Neural progenitor cell (in vitro differentiated cells): Measurements from ENCODE around the gene CTDP1. TPM values are rescaled to one million over a fixed set of nuclear protein-coding genes. Genes with fewer than 3 reads are reported as not detected.
A peak's percentile ranks its signal among the peaks of the same experiment; 100 is the strongest.

Source experiments
- DNase-seq: peaks from one replicate; pipeline ENCODE4 v3.0.0-alpha.2; 2016; ENCODE audit warnings: low spot score
- H2AFZ ChIP-seq: fragments of 200-600 bp; sonication (generic); replicated peaks from 2 replicates; pipeline ENCODE4 v1.6.1; 2016; ENCODE audit warnings: antibody characterized with exemption
- H3F3A ChIP-seq: fragments of 200-600 bp; sonication (generic); 2 replicates; pipeline ENCODE4 v1.6.1; 2016; ENCODE audit warnings: antibody characterized with exemption, low read depth
- H3K27ac ChIP-seq: fragments of 200-600 bp; sonication (generic); 2 replicates; pipeline ENCODE4 v1.5.1; 2016; ENCODE audit warnings: mild to moderate bottlenecking
- H3K27me3 ChIP-seq: fragments of 200-600 bp; sonication (generic); 2 replicates; pipeline ENCODE4 v1.6.1; 2016; ENCODE audit warnings: mild to moderate bottlenecking, moderate library complexity
- H3K36me3 ChIP-seq: fragments of 200-600 bp; sonication (generic); 2 replicates; pipeline ENCODE4 v1.5.1; 2016
- H3K4me1 ChIP-seq: fragments of 200-600 bp; sonication (generic); 2 replicates; pipeline ENCODE4 v1.6.1; 2016; ENCODE audit warnings: mixed run types
- H3K4me2 ChIP-seq: fragments of 200-600 bp; sonication (generic); 2 replicates; pipeline ENCODE4 v1.6.1; 2016
- H3K4me3 ChIP-seq: fragments of 200-600 bp; sonication (generic); 2 replicates; pipeline ENCODE4 v1.5.1; 2016
- H3K79me2 ChIP-seq: fragments of 200-600 bp; sonication (generic); 2 replicates; pipeline ENCODE4 v1.6.1; 2016; ENCODE audit warnings: low read depth
- H3K9ac ChIP-seq: fragments of 200-600 bp; sonication (generic); 2 replicates; pipeline ENCODE4 v1.6.1; 2016
- H3K9me3 ChIP-seq: fragments of 200-600 bp; sonication (generic); 2 replicates; pipeline ENCODE4 v1.5.1; 2016; ENCODE audit warnings: low read depth
- H4K20me1 ChIP-seq: fragments of 200-600 bp; sonication (generic); 2 replicates; pipeline ENCODE4 v1.6.1; 2016; ENCODE audit warnings: low read depth
- H3K27ac Mint-ChIP-seq: 3 replicates; pipeline ENCODE4 v1.8.0; 2021; ENCODE audit warnings: mixed read lengths
- H3K27me3 Mint-ChIP-seq: 2 replicates; pipeline ENCODE4 v1.8.0; 2022; ENCODE audit warnings: low read depth, mild to moderate bottlenecking, inconsistent platforms, moderate library complexity, mixed read lengths; ENCODE audit not compliant: insufficient read depth
- H3K36me3 Mint-ChIP-seq: 3 replicates; pipeline ENCODE4 v1.8.0; 2021; ENCODE audit warnings: mixed read lengths
- H3K4me1 Mint-ChIP-seq: 3 replicates; pipeline ENCODE4 v1.8.0; 2021; ENCODE audit warnings: mixed read lengths
- H3K4me3 Mint-ChIP-seq: 3 replicates; pipeline ENCODE4 v1.8.0; 2021; ENCODE audit warnings: mild to moderate bottlenecking, moderate library complexity, mixed read lengths
- H3K9me3 Mint-ChIP-seq: 3 replicates; pipeline ENCODE4 v1.8.0; 2020; ENCODE audit warnings: mixed read lengths
- CTCF ChIP-seq: fragments of 200-600 bp; sonication (generic); IDR thresholded peaks from 2 replicates; pipeline ENCODE4 v1.5.1; 2017; ENCODE audit warnings: antibody characterized with exemption, mild to moderate bottlenecking
- EZH2 ChIP-seq: fragments of 200-600 bp; sonication (generic); IDR thresholded peaks from 2 replicates; pipeline ENCODE4 v1.6.1; 2017; ENCODE audit warnings: antibody characterized with exemption, mild to moderate bottlenecking, moderate library complexity
- EZH2phosphoT487 ChIP-seq: fragments of 200-600 bp; sonication (generic); IDR thresholded peaks from 2 replicates; pipeline ENCODE4 v1.6.1; 2017; ENCODE audit warnings: antibody characterized with exemption
- total RNA-seq: library from RNA; depleted of rRNA; stranded (reverse); fragments of >200 nt; gene quantifications from 2 replicates; pipeline ENCODE4 v1.2.3, GENCODE V29; 2015; ENCODE audit warnings: low replicate concordance

CTDP1 gene
- total RNA-seq, 1 donor from 2014 or later: 11.8 TPM

GRCh38 chr18:79789091-79789891 lies 109.7 kb downstream of the CTDP1 start:
- Mint-ChIP-seq H3K4me3 (peak overlapping the region; percentile 55), H3K27ac (no peak overlapping the region), H3K36me3 (peaks cover 3% of the 10 kb centered on the region), H3K9me3 (peaks cover 6% of the 10 kb centered on the region), H3K27me3 (peaks cover 44% of the 10 kb centered on the region), H3K4me1 (peaks cover 5% of the 10 kb centered on the region)
- peaks cover 96% of the 10 kb centered on the region for H3K27me3 ChIP-seq
- H3K9me3 ChIP-seq: no peaks in the 10 kb centered on the region
- no peak overlapping the region for H2AFZ ChIP-seq
- H3K4me3 ChIP-seq: no peak overlapping the region
- H3K4me2 ChIP-seq: no peak overlapping the region
- H3K4me1 ChIP-seq: peaks cover 4% of the 10 kb centered on the region
- peaks cover 7% of the 10 kb centered on the region for H3F3A ChIP-seq
- TF ChIP-seq EZH2 (no peak), EZH2phosphoT487 (no peak), CTCF (no peak)
- no peaks in the 10 kb centered on the region for H3K36me3 ChIP-seq
- H3K79me2 ChIP-seq: no peaks in the 10 kb centered on the region
- H4K20me1 ChIP-seq: no peaks in the 10 kb centered on the region
- H3K27ac ChIP-seq: no peak overlapping the region
- H3K9ac ChIP-seq: no peak overlapping the region
- DNase-seq: no peak

GRCh38 chr18:79789901-79790890 lies 110.6 kb downstream of the CTDP1 start:
- Mint-ChIP-seq H3K36me3 (peaks cover 3% of the 10 kb centered on the region), H3K27ac (no peak overlapping the region), H3K4me3 (no peak overlapping the region), H3K27me3 (peaks cover 37% of the 10 kb centered on the region), H3K9me3 (peaks cover 4% of the 10 kb centered on the region), H3K4me1 (peaks cover 5% of the 10 kb centered on the region)
- Histone ChIP-seq H3K79me2 (no peaks in the 10 kb centered on the region), H3K27ac (no peak overlapping the region), H3K4me1 (peaks cover 4% of the 10 kb centered on the region), H3K36me3 (no peaks in the 10 kb centered on the region), H3K4me2 (no peak overlapping the region), H3F3A (peaks cover 7% of the 10 kb centered on the region), H3K9me3 (no peaks in the 10 kb centered on the region), H4K20me1 (no peaks in the 10 kb centered on the region), H3K9ac (no peak overlapping the region), H3K27me3 (peaks cover 87% of the 10 kb centered on the region), H2AFZ (no peak overlapping the region), H3K4me3 (no peak overlapping the region)
- TF ChIP-seq EZH2 (no peak), CTCF (no peak), EZH2phosphoT487 (no peak)
- DNase-seq: no peak

- H4K20me1 ChIP-seq: no peaks in the 10 kb centered on the region
- peaks cover 86% of the 10 kb centered on the region for H3K27me3 ChIP-seq
- H3K9me3 ChIP-seq: no peaks in the 10 kb centered on the region
- peaks cover 7% of the 10 kb centered on the region for H3F3A ChIP-seq
- Mint-ChIP-seq H3K36me3 (peaks cover 3% of the 10 kb centered on the region), H3K27me3 (peaks cover 35% of the 10 kb centered on the region), H3K9me3 (peaks cover 4% of the 10 kb centered on the region), H3K4me3 (no peak overlapping the region), H3K4me1 (peaks cover 5% of the 10 kb centered on the region), H3K27ac (no peak overlapping the region)
- H3K79me2 ChIP-seq: no peaks in the 10 kb centered on the region
- H3K27ac ChIP-seq: no peak overlapping the region
- peaks cover 4% of the 10 kb centered on the region for H3K4me1 ChIP-seq
- H3K9ac ChIP-seq: no peak overlapping the region
- H3K4me2 ChIP-seq: no peak overlapping the region
- DNase-seq: no peak
- H3K4me3 ChIP-seq: no peak overlapping the region
- no peaks in the 10 kb centered on the region for H3K36me3 ChIP-seq
- no peak for TF ChIP-seq CTCF
- TF ChIP-seq EZH2: no peak
- TF ChIP-seq EZH2phosphoT487: no peak
- no peak overlapping the region for H2AFZ ChIP-seq
Observed at GRCh38 chr18:79790996-79791972, 111.7 kb downstream of the CTDP1 start.
